Stimulated activated naive CD8-positive, alpha-beta T cell treated with anti-CD3 and anti-CD28 coated beads, Interleukin-15, Interleukin-2, amounts not matched to agents 100 ng/mL and 50 ng/mL, for 24 hours (primary cell): Measurements from ENCODE around the gene COG6.

Experiments used
- H3K27ac Mint-ChIP-seq: one replicate; pipeline ENCODE4 v1.8.0; 2021; ENCODE audit warnings: mild to moderate bottlenecking, mixed read lengths
- H3K27me3 Mint-ChIP-seq: one replicate; pipeline ENCODE4 v1.8.0; 2021; ENCODE audit warnings: mixed read lengths
- H3K36me3 Mint-ChIP-seq: one replicate; pipeline ENCODE4 v1.8.0; 2021; ENCODE audit warnings: low read depth, mixed read lengths
- H3K4me1 Mint-ChIP-seq: one replicate; pipeline ENCODE4 v1.8.0; 2021; ENCODE audit warnings: low read depth, mixed read lengths
- H3K4me3 Mint-ChIP-seq: one replicate; pipeline ENCODE4 v1.8.0; 2021; ENCODE audit warnings: mild to moderate bottlenecking, mixed read lengths
- H3K9me3 Mint-ChIP-seq: one replicate; pipeline ENCODE4 v1.8.0; 2021; ENCODE audit warnings: mixed read lengths

COG6 gene

GRCh38 chr13:39699274-39699673 is 43.8 kb downstream of the COG6 start:
- Mint-ChIP-seq H3K4me3 (no peak overlapping the region), H3K27ac (no peak overlapping the region), H3K36me3 (peaks cover 22% of the 10 kb centered on the region), H3K9me3 (no peaks in the 10 kb centered on the region), H3K27me3 (no peaks in the 10 kb centered on the region), H3K4me1 (peaks cover 23% of the 10 kb centered on the region)

- no peaks in the 10 kb centered on the region for H3K4me1 Mint-ChIP-seq
- H3K27ac Mint-ChIP-seq = no peak overlapping the region
- H3K4me3 Mint-ChIP-seq = no peak overlapping the region
- H3K36me3 Mint-ChIP-seq = peaks cover 49% of the 10 kb centered on the region
- no peaks in the 10 kb centered on the region for H3K27me3 Mint-ChIP-seq
- H3K9me3 Mint-ChIP-seq = peaks cover 26% of the 10 kb centered on the region
Measured at GRCh38 chr13:39712626-39713025, 57.2 kb downstream of the COG6 start.

GRCh38 chr13:39729156-39729555 is 73.7 kb downstream of the COG6 start:
- H3K4me1 Mint-ChIP-seq = no peaks in the 10 kb centered on the region
- H3K27me3 Mint-ChIP-seq = no peaks in the 10 kb centered on the region
- peaks cover 57% of the 10 kb centered on the region for H3K36me3 Mint-ChIP-seq
- no peaks in the 10 kb centered on the region for H3K9me3 Mint-ChIP-seq
- no peak overlapping the region for H3K4me3 Mint-ChIP-seq
- H3K27ac Mint-ChIP-seq = no peak overlapping the region

GRCh38 chr13:39734952-39735351 is 79.5 kb downstream of the COG6 start:
- no peaks in the 10 kb centered on the region for H3K9me3 Mint-ChIP-seq
- H3K36me3 Mint-ChIP-seq = peaks cover 56% of the 10 kb centered on the region
- H3K27me3 Mint-ChIP-seq = no peaks in the 10 kb centered on the region
- H3K4me3 Mint-ChIP-seq = no peak overlapping the region
- H3K4me1 Mint-ChIP-seq = no peaks in the 10 kb centered on the region
- no peak overlapping the region for H3K27ac Mint-ChIP-seq

- no peaks in the 10 kb centered on the region for H3K4me1 Mint-ChIP-seq
- H3K36me3 Mint-ChIP-seq = peaks cover 57% of the 10 kb centered on the region
- no peak overlapping the region for H3K4me3 Mint-ChIP-seq
- no peaks in the 10 kb centered on the region for H3K27me3 Mint-ChIP-seq
- peaks cover 10% of the 10 kb centered on the region for H3K9me3 Mint-ChIP-seq
- H3K27ac Mint-ChIP-seq = no peak overlapping the region
Measured at GRCh38 chr13:39737047-39737446, 81.6 kb downstream of the COG6 start.

- Mint-ChIP-seq H3K36me3 (peaks cover 34% of the 10 kb centered on the region), H3K4me1 (no peaks in the 10 kb centered on the region), H3K9me3 (peaks cover 13% of the 10 kb centered on the region), H3K4me3 (no peak overlapping the region), H3K27me3 (no peaks in the 10 kb centered on the region), H3K27ac (no peak overlapping the region)
Measured at GRCh38 chr13:39740761-39741160, 85.3 kb downstream of the COG6 start.

GRCh38 chr13:39748961-39749360 is 93.5 kb downstream of the COG6 start:
- Mint-ChIP-seq H3K27me3 (no peaks in the 10 kb centered on the region), H3K27ac (no peak overlapping the region), H3K4me1 (no peaks in the 10 kb centered on the region), H3K4me3 (no peak overlapping the region), H3K9me3 (peaks cover 9% of the 10 kb centered on the region), H3K36me3 (peaks cover 17% of the 10 kb centered on the region)

- H3K27ac Mint-ChIP-seq = no peak overlapping the region
- peaks cover 10% of the 10 kb centered on the region for H3K9me3 Mint-ChIP-seq
- no peak overlapping the region for H3K4me3 Mint-ChIP-seq
- H3K4me1 Mint-ChIP-seq = no peaks in the 10 kb centered on the region
- no peaks in the 10 kb centered on the region for H3K27me3 Mint-ChIP-seq
- H3K36me3 Mint-ChIP-seq = peaks cover 19% of the 10 kb centered on the region
Measured at GRCh38 chr13:39749528-39749927, 94.1 kb downstream of the COG6 start.

- H3K4me3 Mint-ChIP-seq = no peak overlapping the region
- peaks cover 40% of the 10 kb centered on the region for H3K36me3 Mint-ChIP-seq
- no peaks in the 10 kb centered on the region for H3K27me3 Mint-ChIP-seq
- H3K4me1 Mint-ChIP-seq = no peaks in the 10 kb centered on the region
- peaks cover 22% of the 10 kb centered on the region for H3K9me3 Mint-ChIP-seq
- H3K27ac Mint-ChIP-seq = no peak overlapping the region
Measured at GRCh38 chr13:39751805-39752204, 96.3 kb downstream of the COG6 start.

- no peak overlapping the region for H3K27ac Mint-ChIP-seq
- peaks cover 30% of the 10 kb centered on the region for H3K9me3 Mint-ChIP-seq
- no peaks in the 10 kb centered on the region for H3K4me1 Mint-ChIP-seq
- H3K36me3 Mint-ChIP-seq = peaks cover 20% of the 10 kb centered on the region
- H3K27me3 Mint-ChIP-seq = no peaks in the 10 kb centered on the region
- no peak overlapping the region for H3K4me3 Mint-ChIP-seq
Measured at GRCh38 chr13:39760521-39760920, 105.1 kb downstream of the COG6 start.

- H3K4me1 Mint-ChIP-seq = peaks cover 18% of the 10 kb centered on the region
- H3K4me3 Mint-ChIP-seq = no peak overlapping the region
- H3K9me3 Mint-ChIP-seq = peaks cover 11% of the 10 kb centered on the region
- peak overlapping the region; percentile 6 for H3K27ac Mint-ChIP-seq
- H3K27me3 Mint-ChIP-seq = no peaks in the 10 kb centered on the region
- H3K36me3 Mint-ChIP-seq = peaks cover 3% of the 10 kb centered on the region
Measured at GRCh38 chr13:39765801-39766463, 110.5 kb downstream of the COG6 start.

GRCh38 chr13:39766464-39767158 is 111.1 kb downstream of the COG6 start:
- no peaks in the 10 kb centered on the region for H3K27me3 Mint-ChIP-seq
- peaks cover 18% of the 10 kb centered on the region for H3K4me1 Mint-ChIP-seq
- H3K9me3 Mint-ChIP-seq = peaks cover 6% of the 10 kb centered on the region
- H3K36me3 Mint-ChIP-seq = no peaks in the 10 kb centered on the region
- H3K4me3 Mint-ChIP-seq = no peak overlapping the region
- peak overlapping the region; percentile 6 for H3K27ac Mint-ChIP-seq

- Mint-ChIP-seq H3K27ac (no peak overlapping the region), H3K9me3 (no peaks in the 10 kb centered on the region), H3K4me1 (peaks cover 18% of the 10 kb centered on the region), H3K4me3 (no peak overlapping the region), H3K27me3 (no peaks in the 10 kb centered on the region), H3K36me3 (peaks cover 4% of the 10 kb centered on the region)
Measured at GRCh38 chr13:39767791-39768517, 112.5 kb downstream of the COG6 start.

GRCh38 chr13:39768962-39769361 is 113.5 kb downstream of the COG6 start:
- H3K27me3 Mint-ChIP-seq = no peaks in the 10 kb centered on the region
- H3K4me1 Mint-ChIP-seq = peaks cover 18% of the 10 kb centered on the region
- no peaks in the 10 kb centered on the region for H3K9me3 Mint-ChIP-seq
- no peak overlapping the region for H3K4me3 Mint-ChIP-seq
- H3K27ac Mint-ChIP-seq = no peak overlapping the region
- peaks cover 4% of the 10 kb centered on the region for H3K36me3 Mint-ChIP-seq
